Heart left ventricle (tissue), 16 donors: ENCODE measurements around the gene CRACDL. TPM values are rescaled to one million over a fixed set of nuclear protein-coding genes. Genes with fewer than 3 reads are reported as not detected.

ENCODE experiments used
- ATAC-seq, 4 donors: fragments of 200-7000 bp; cut with Tn5 transposase; one replicate each; pipeline ENCODE4 v1.9.1; 2020 to 2022; ENCODE audit warnings: moderate library complexity in 4 of 4, mild to moderate bottlenecking in 3 of 4, moderate number of reproducible peaks in 1 of 4
- DNase-seq, 5 donors: peaks; one replicate each; pipeline ENCODE4 v3.0.0-alpha.2; 2020
- H3K27ac ChIP-seq, 12 donors: fragments of 200-600 bp; sonication (generic) in 4 of 12; one replicate each; pipeline versions ENCODE4 v1.5.0 to v1.8.0; 2016 to 2022; ENCODE audit warnings: mild to moderate bottlenecking in 2 of 12
- H3K27me3 ChIP-seq, 9 donors: fragments of 200-600 bp; sonication (generic) in 2 of 9; one replicate each; pipeline versions ENCODE4 v1.5.1 to v1.8.0; 2016 to 2022; ENCODE audit warnings: mild to moderate bottlenecking in 3 of 9
- H3K36me3 ChIP-seq, 9 donors: fragments of 200-600 bp; sonication (generic) in 2 of 9; one replicate each; pipeline versions ENCODE4 v1.5.0 to v1.8.0; 2018 to 2022; ENCODE audit warnings: mild to moderate bottlenecking in 2 of 9
- H3K4me1 ChIP-seq, 12 donors: fragments of 200-600 bp; sonication (generic) in 4 of 12; one replicate each; pipeline versions ENCODE4 v1.5.0 to v1.8.0; 2016 to 2022; ENCODE audit warnings: mild to moderate bottlenecking in 3 of 12
- H3K4me3 ChIP-seq, 12 donors: fragments of 200-600 bp; sonication (generic) in 4 of 12; one replicate each; pipeline versions ENCODE4 v1.5.0 to v1.8.0; 2017 to 2022; ENCODE audit warnings: mild to moderate bottlenecking in 9 of 12, moderate library complexity in 4 of 12
- H3K9me3 ChIP-seq, 12 donors: fragments of 200-600 bp; sonication (generic) in 4 of 12; one replicate each; pipeline versions ENCODE4 v1.5.0 to v1.8.0; 2016 to 2022; ENCODE audit warnings: mild to moderate bottlenecking in 1 of 12
- POLR2A ChIP-seq, 2 donors: fragments of 450-650 bp; IDR thresholded peaks; one replicate each; pipeline ENCODE4 v1.6.1; 2017; ENCODE audit warnings: antibody characterized with exemption in 2 of 2, mild to moderate bottlenecking in 2 of 2, moderate library complexity in 2 of 2
- WGBS, 4 donors: extraction: QIAGEN DNeasy Blood & Tissue Kit in 2 of 4; methylation state at CpG; one replicate each; pipeline versions ENCODE4 v1.1.5 to v1.1.7; 2013 to 2018; 5-methylcytosine and 5-hydroxymethylcytosine counted together
- intact Hi-C, 10 donors: fragments of 100-400 bp; cut with DNase I; formaldehyde crosslinking; loops; one replicate each; pipeline versions ENCODE4 v1.11.1 to v1.14.2; 2022
- polyA plus RNA-seq, 2 donors: library from polyadenylated mRNA; stranded (reverse); fragments of 200-250 nt; gene quantifications; one replicate each; pipeline ENCODE4 v1.2.3, GENCODE V29; 2013
- total RNA-seq, 9 donors: library from RNA; depleted of rRNA in 2 of 9; stranded (reverse); fragments of >200 nt in 2 of 9; fragmentation: NEBNext Ultra II Directional in 3 of 9; extraction: Animal tissue kit (Norgen Biotek cat#: 25700) in 3 of 9; gene quantifications; one replicate each; pipeline versions ENCODE4 v1.1.0 to v1.2.4, GENCODE V29; 2016 to 2023
- TF ChIP-seq, protein P1 (sequence below), 12 donors: fragments of 200-600 bp; sonication (generic) in 4 of 12; IDR thresholded peaks; one replicate each; pipeline versions ENCODE4 v1.5.0 to v1.8.0; 2018 to 2022; ENCODE audit warnings: antibody characterized with exemption in 12 of 12, mild to moderate bottlenecking in 5 of 12
- donor health status: ischemic (EF 13 %, LVEDD 7.1; RV severe dilation, severe dysfunction).
- donor health status: healthy with polysubstance abuse.
- donor health status: DM: no; HTN: yes; CAD: no.
- donor health status: DM: no; HTN: no; CAD: no.
- donor health status: ischemic (EF 25% LVEDD 6.9; RV normal size, moderate dysfunction).
- donor health status: ischemic (EF 25% LVEDD 5.7; RV mildly dilated, moderate dysfunction).
- donor health status: healthy.
- donor health status: DM: yes; HTN: yes; CAD: no.
- donor health status: ischemic (EF 35%, LVEDD 5.7; RV mildly dilated, moderate dysfunction).
- donor health status: nonischemic (EF 11% LVEDD 7.7; RV severe dilation, severe dysfunction).
- donor health status: DM: yes; HTN: yes; CAD: no.
- donor health status: PGD.
- donor health status: ischemic (EF 29% LVEDD 5.4; RV normal size, mild dysfunction).
- donor health status: nonischemic (EF 23%, LVEDD 6.1; RV moderate dilation, normal function).

Gene CRACDL
- total and polyA plus RNA-seq, 11 donors, result 1.1 to 7.4 (median 2.9) TPM

DNA sequence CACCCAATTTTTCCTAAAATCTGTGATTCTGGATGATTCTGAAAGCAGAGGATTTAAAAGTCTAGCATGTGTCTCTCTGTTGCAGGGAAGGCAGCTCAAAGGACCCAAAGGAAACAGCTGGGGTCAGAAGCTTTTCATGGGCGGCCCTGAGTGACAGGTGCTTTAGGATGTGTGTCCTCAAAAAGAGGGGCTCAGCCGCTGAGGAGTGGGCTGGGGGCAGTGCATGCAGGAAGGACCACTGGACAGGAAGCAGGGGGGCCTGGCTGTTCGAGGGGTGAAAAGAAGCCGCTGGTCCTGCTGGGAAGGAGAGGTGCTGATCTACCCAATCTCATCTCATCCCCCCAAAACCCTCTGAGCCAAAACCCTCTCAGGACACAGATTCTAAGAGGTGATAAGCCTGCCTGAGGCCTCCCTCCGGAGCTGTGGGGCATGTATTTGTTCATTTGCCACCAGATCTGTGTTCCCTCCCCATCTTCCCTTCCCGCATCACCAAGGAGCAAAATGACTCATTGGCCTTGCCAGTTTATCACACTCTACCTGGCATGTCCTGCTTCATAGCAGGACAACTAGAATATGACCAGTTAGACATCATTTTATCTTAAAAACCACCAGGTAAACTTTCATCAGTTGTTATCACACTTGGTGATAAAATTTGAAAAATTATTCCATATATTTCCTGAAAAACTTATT is 106.3 kb downstream of the CRACDL start:
- Histone ChIP-seq H3K36me3 (no peaks in the 10 kb centered on the region), H3K4me3 (no peak overlapping the region), H3K9me3 (no peaks in the 10 kb centered on the region), H3K27me3 (no peaks in the 10 kb centered on the region), H3K27ac (no peak overlapping the region), H3K4me1 (peaks cover 0 to 42% (median 20%) of the 10 kb centered on the region in 12 donors)
- no peak for TF ChIP-seq POLR2A (IDR thresholded peaks at IDR 0.05)
- TF ChIP-seq, protein P1, sequence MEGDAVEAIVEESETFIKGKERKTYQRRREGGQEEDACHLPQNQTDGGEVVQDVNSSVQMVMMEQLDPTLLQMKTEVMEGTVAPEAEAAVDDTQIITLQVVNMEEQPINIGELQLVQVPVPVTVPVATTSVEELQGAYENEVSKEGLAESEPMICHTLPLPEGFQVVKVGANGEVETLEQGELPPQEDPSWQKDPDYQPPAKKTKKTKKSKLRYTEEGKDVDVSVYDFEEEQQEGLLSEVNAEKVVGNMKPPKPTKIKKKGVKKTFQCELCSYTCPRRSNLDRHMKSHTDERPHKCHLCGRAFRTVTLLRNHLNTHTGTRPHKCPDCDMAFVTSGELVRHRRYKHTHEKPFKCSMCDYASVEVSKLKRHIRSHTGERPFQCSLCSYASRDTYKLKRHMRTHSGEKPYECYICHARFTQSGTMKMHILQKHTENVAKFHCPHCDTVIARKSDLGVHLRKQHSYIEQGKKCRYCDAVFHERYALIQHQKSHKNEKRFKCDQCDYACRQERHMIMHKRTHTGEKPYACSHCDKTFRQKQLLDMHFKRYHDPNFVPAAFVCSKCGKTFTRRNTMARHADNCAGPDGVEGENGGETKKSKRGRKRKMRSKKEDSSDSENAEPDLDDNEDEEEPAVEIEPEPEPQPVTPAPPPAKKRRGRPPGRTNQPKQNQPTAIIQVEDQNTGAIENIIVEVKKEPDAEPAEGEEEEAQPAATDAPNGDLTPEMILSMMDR (IDR thresholded peaks at IDR 0.05), result no peak
- no peak for ATAC-seq
- intact Hi-C loops, result loop anchor here in 4 of 10 donors (5.0 to 10.0 kb wide), 4 partner anchors 95 to 415 kb away; partner anchors contain the start of gene MGAT4A (in 3 of the 4)
- 71 to 80% (median 73%) methylated on average over 6 of the region's 6 CpGs for WGBS, 4 donors
- DNase-seq, result no peak

DNA sequence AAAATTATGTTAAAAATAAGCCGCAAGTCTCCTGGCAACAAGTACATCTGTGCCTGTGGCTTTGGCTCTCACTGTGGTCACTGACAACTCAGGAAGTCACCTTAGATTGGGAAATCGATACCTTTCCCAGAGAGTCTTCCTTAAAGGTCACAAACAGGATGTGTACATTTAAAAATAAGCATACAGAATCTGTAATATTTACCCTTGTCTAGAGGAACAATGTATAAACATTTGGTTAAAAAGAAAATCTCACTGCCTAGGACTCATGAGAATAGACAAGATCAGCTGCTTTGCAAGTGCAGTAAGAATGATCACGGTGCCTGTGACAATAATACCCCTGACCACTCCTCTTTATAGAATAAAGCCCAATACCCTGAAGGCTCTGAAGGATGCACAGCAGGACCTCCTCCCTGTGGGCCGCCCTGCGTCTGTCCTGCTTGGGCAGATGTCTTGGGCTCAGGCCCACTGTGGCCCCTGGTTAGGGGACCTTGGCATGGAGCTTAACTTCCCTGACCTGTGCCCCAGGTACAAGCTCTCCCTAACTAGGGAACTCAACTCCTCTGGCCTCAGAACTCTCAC is 107.1 kb downstream of the CRACDL start:
- Histone ChIP-seq H3K4me3 (no peak overlapping the region), H3K4me1 (peaks cover 0 to 50% (median 19%) of the 10 kb centered on the region in 12 donors), H3K9me3 (no peaks in the 10 kb centered on the region), H3K27ac (no peak overlapping the region), H3K27me3 (no peaks in the 10 kb centered on the region), H3K36me3 (no peaks in the 10 kb centered on the region)
- ATAC-seq (no peak), DNase-seq (no peak)
- intact Hi-C loops, result loop anchor here in 3 of 10 donors (5.0 to 10.0 kb wide), 3 partner anchors 94 to 414 kb away; partner anchors contain the start of gene MGAT4A (in 3 of the 3)
- no peak for TF ChIP-seq POLR2A (IDR thresholded peaks at IDR 0.05)
- TF ChIP-seq, protein P1 (IDR thresholded peaks at IDR 0.05), result no peak
- WGBS, 4 donors, result 57 to 63% (median 62%) methylated on average over 5 of the region's 5 CpGs

DNA sequence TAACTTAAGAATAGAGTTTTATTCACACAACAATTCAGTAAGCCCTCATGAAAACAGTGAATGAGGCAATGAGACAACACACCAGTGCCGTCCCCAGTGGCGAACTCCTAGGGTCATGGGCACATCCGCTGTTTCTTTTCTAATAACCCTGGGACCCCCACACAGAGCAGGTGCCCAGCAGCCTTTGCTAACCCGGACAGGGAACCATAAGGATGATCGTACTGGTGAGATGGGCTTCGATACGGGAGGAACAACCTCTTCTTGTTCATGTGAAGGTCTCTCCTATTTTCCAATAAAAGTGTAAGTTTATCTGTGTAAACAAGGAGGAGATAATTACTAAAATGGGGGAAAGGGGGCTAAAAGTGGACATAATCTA is 107.7 kb downstream of the CRACDL start:
- TF ChIP-seq, protein P1 (IDR thresholded peaks at IDR 0.05), result no peak
- TF ChIP-seq POLR2A (IDR thresholded peaks at IDR 0.05), result no peak
- intact Hi-C loops, result loop anchor here in 3 of 10 donors (5.0 to 10.0 kb wide), 3 partner anchors 94 to 414 kb away; partner anchors contain the start of gene MGAT4A (in 3 of the 3)
- 90 to 96% (median 92%) methylated on average over 7 of the region's 7 CpGs for WGBS, 4 donors

DNA sequence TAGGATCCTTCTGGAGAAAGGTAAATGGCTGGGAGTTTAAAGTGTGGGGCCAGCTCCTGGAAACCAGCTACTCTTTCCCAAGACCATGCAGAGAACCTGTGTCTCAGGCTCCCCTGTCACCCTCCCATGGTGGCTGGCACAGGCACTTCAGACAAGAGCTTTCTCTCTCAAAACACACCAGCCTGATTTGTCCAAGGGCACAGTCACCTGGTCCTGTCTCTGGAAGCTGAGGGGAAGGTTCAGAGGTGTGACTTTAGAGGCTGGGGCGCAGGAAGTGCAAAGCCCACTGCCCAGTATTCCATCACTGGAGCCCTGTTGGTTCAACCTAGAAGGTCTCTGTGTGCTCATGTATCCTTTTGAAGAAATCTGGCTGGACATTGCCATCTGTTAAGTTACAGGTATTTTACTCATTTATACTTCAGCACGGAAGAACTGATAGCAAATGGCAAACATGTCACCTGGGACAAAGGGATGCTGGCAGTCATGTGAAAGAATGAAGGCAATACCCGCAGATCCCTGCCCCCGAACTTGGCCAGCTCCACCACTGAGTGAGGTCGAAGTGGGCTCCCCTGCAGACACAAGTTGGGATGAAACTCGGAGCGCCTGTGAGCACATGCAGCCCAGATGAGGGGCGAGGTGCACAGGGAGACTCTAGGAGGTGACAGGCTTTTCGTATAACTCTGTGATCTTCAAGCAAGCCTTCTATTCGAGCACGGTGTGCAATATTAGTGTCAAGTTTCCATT is 108.2 kb downstream of the CRACDL start:
- 88 to 92% (median 90%) methylated on average over 10 to 11 of the region's 11 CpGs for WGBS, 4 donors
- TF ChIP-seq POLR2A (IDR thresholded peaks at IDR 0.05), result no peak
- TF ChIP-seq, protein P1 (IDR thresholded peaks at IDR 0.05), result no peak
- intact Hi-C loops, result loop anchor here in 3 of 10 donors (5.0 to 10.0 kb wide), 3 partner anchors 93 to 413 kb away; partner anchors contain the start of gene MGAT4A (in 3 of the 3)

More for the DNA sequence above, 107.7 kb downstream of the CRACDL start:
- H3K36me3 ChIP-seq, result no peaks in the 10 kb centered on the region
- no peak overlapping the region for H3K27ac ChIP-seq
- no peak for ATAC-seq
- no peak for DNase-seq
- H3K9me3 ChIP-seq, result no peaks in the 10 kb centered on the region
- peaks cover 0 to 50% (median 20%) of the 10 kb centered on the region in 12 donors for H3K4me1 ChIP-seq
- H3K27me3 ChIP-seq, result no peaks in the 10 kb centered on the region
- no peak overlapping the region for H3K4me3 ChIP-seq

More for the DNA sequence above, 108.2 kb downstream of the CRACDL start:
- Histone ChIP-seq H3K36me3 (no peaks in the 10 kb centered on the region), H3K4me1 (peaks cover 0 to 50% (median 21%) of the 10 kb centered on the region in 12 donors), H3K27me3 (no peaks in the 10 kb centered on the region), H3K4me3 (no peak overlapping the region), H3K9me3 (no peaks in the 10 kb centered on the region), H3K27ac (no peak overlapping the region)
- ATAC-seq (no peak), DNase-seq (no peak)
